ENCODE measurements around the gene VMP1. TPM values are rescaled to one million over a fixed set of nuclear protein-coding genes. Genes with fewer than 3 reads are reported as not detected.

The VMP1 gene
- total RNA-seq, 4 donors from 2014 or later = 48.3 to 108 (median 72.4) TPM

- H3K36me3 ChIP-seq = no peaks in the 10 kb centered on the region
- TF ChIP-seq CTCF (IDR thresholded peaks at IDR 0.05) (no peak), POLR2A (IDR thresholded peaks at IDR 0.05) (peak in 1 of 2 donors; percentile 16), EP300 (IDR thresholded peaks at IDR 0.05) (no peak), POLR2AphosphoS5 (IDR thresholded peaks at IDR 0.05) (no peak)
- H3K27ac ChIP-seq = peak overlapping the region; percentile 97
- no peak for DNase-seq (ENCODE audit: low spot score in 2 of 2)
- no peak overlapping the region for H3K4me3 ChIP-seq
- H3K27me3 ChIP-seq = no peaks in the 10 kb centered on the region
- H3K9me3 ChIP-seq = no peaks in the 10 kb centered on the region
- H3K4me1 ChIP-seq = peaks cover 80% of the 10 kb centered on the region
- 87% methylated on average over 13 of the region's 13 CpGs for WGBS
Measured at GRCh38 chr17:59842901-59843652, 135.6 kb downstream of the VMP1 start.

- WGBS = 70% methylated on average over 3 of the region's 3 CpGs
- H3K27me3 ChIP-seq = no peaks in the 10 kb centered on the region
- DNase-seq (ENCODE audit: low spot score in 2 of 2) = no peak
- peaks cover 83% of the 10 kb centered on the region for H3K4me1 ChIP-seq
- no peaks in the 10 kb centered on the region for H3K36me3 ChIP-seq
- no peak for TF ChIP-seq POLR2AphosphoS5 (IDR thresholded peaks at IDR 0.05)
- no peak for TF ChIP-seq EP300 (IDR thresholded peaks at IDR 0.05)
- peak overlapping the region; percentile 97 for H3K27ac ChIP-seq
- H3K9me3 ChIP-seq = no peaks in the 10 kb centered on the region
- H3K4me3 ChIP-seq = no peak overlapping the region
Measured at GRCh38 chr17:59844884-59845594, 137.6 kb downstream of the VMP1 start.

DNA sequence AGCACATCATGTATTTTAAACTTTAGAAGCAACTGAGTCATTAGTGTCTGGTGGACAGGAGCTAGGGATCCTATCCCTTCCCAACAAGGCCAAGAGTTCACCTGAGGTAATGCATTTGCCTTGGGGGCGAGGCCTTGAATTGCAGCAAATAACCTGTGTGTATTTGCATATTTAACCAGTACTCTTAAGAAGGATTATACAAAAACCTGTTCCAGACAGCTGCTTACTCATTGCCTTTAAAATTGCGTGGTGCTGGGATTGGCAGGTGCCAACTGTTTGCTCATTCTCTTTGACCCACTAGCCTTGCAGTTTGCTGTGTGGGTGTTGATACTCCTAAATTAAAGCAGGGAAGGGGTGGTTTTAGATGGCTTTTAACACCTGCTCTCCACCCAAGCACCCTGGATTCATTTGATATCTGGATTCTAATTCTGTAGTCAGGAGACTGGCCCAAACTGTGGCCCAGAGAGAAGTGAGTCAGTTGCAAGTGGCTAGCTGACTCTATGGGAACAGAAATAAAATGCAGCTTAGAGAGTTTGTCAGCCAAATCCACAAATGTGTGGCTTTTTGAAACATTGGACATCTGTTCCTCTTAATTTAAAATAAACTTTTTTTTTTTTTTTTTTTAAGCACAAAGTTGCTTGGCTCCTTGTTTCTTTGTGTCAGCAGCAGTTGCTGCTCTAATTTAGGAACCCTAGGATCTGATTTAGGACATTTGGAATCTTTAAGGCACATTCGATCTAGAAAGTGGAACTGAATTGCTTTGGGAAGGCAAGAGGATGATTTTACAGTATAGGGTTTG lies 138.3 kb downstream of the VMP1 start:
- H3K36me3 ChIP-seq = no peaks in the 10 kb centered on the region
- H3K27ac ChIP-seq = peak overlapping the region; percentile 97
- no peaks in the 10 kb centered on the region for H3K9me3 ChIP-seq
- peaks cover 79% of the 10 kb centered on the region for H3K4me1 ChIP-seq
- peak overlapping the region; percentile 29 for H3K4me3 ChIP-seq
- no peak for TF ChIP-seq EP300 (IDR thresholded peaks at IDR 0.05)
- no peak for TF ChIP-seq CTCF (IDR thresholded peaks at IDR 0.05)
- peak in 1 of 3 donors; percentile 21 for TF ChIP-seq POLR2AphosphoS5 (IDR thresholded peaks at IDR 0.05)
- no peaks in the 10 kb centered on the region for H3K27me3 ChIP-seq
- DNase-seq (ENCODE audit: low spot score in 2 of 2) = no peak
- WGBS = 19% methylated on average over 3 of the region's 3 CpGs

- Histone ChIP-seq H3K4me3 (peak overlapping the region; percentile 29), H3K27ac (peak overlapping the region; percentile 97), H3K9me3 (no peaks in the 10 kb centered on the region), H3K36me3 (no peaks in the 10 kb centered on the region), H3K4me1 (peaks cover 82% of the 10 kb centered on the region), H3K27me3 (no peaks in the 10 kb centered on the region)
- TF ChIP-seq EP300 (IDR thresholded peaks at IDR 0.05) = no peak
- no peak for TF ChIP-seq POLR2A (IDR thresholded peaks at IDR 0.05)
- peak in 2 of 3 donors; percentile 47 to 60 for TF ChIP-seq POLR2AphosphoS5 (IDR thresholded peaks at IDR 0.05)
- no peak for TF ChIP-seq CTCF (IDR thresholded peaks at IDR 0.05)
- DNase-seq (ENCODE audit: low spot score in 2 of 2) = peak; percentile 80 to 82
- 18% methylated on average over 7 of the region's 7 CpGs for WGBS
Measured at GRCh38 chr17:59846394-59847165, 139.1 kb downstream of the VMP1 start.

DNA sequence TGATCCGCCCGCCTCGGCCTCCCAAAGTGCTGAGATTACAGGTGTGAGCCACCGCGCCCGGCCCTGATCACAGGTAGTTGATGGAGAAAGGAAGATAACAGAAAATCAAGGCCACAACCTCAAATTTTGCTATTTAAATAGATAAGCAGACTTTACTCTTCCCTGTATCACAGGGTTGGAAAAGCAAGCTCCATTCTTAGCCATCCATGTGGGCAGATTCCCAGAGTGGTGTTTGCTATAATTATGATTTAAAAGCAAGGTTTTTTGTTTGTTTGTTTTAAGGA lies 140.9 kb downstream of the VMP1 start:
- WGBS = 96% methylated on average over 6 of the region's 6 CpGs
- Histone ChIP-seq H3K4me3 (no peak overlapping the region), H3K4me1 (peaks cover 85% of the 10 kb centered on the region), H3K27me3 (no peaks in the 10 kb centered on the region), H3K9me3 (no peaks in the 10 kb centered on the region), H3K36me3 (no peaks in the 10 kb centered on the region), H3K27ac (peak overlapping the region; percentile 97)
- no peak for DNase-seq (ENCODE audit: low spot score in 2 of 2)
- TF ChIP-seq CTCF (IDR thresholded peaks at IDR 0.05) (no peak), POLR2AphosphoS5 (IDR thresholded peaks at IDR 0.05) (no peak), EP300 (IDR thresholded peaks at IDR 0.05) (no peak), POLR2A (IDR thresholded peaks at IDR 0.05) (no peak)

Measured in suprapubic skin (tissue), 4 donors.